Esophagus muscularis mucosa (tissue), 4 donors: ENCODE results near the gene ZBTB4. TPM values are rescaled to one million over a fixed set of nuclear protein-coding genes. Genes with fewer than 3 reads are reported as not detected.

ENCODE experiments used
- DNase-seq: peaks from one replicate; pipeline ENCODE4 v3.0.0-alpha.2; 2017; ENCODE audit errors: extremely low spot score
- H3K27ac ChIP-seq, 4 donors: fragments of 200-600 bp; sonication (generic); replicated peaks in 1 of 4; 1 replicate in 3 of 4; 2 replicates in 1 of 4; pipeline ENCODE4 v1.5.1; 2016 to 2019; ENCODE audit warnings: mild to moderate bottlenecking in 1 of 4
- H3K27me3 ChIP-seq, 4 donors: fragments of 200-600 bp; sonication (generic); one replicate each; pipeline versions ENCODE4 v1.5.1 to v1.6.0; 2016 to 2019
- H3K36me3 ChIP-seq, 4 donors: fragments of 200-600 bp; sonication (generic); one replicate each; pipeline ENCODE4 v1.5.1; 2016 to 2019
- H3K4me1 ChIP-seq, 4 donors: fragments of 200-600 bp; sonication (generic); one replicate each; pipeline ENCODE4 v1.5.1; 2016 to 2019
- H3K4me3 ChIP-seq, 4 donors: fragments of 200-600 bp; sonication (generic); 1 replicate in 2 of 4; 2 replicates in 2 of 4; pipeline ENCODE4 v1.5.1; 2016 to 2019; ENCODE audit warnings: mild to moderate bottlenecking in 4 of 4, moderate library complexity in 1 of 4
- H3K9me3 ChIP-seq, 4 donors: fragments of 200-600 bp; sonication (generic); 1 replicate in 3 of 4; 2 replicates in 1 of 4; pipeline ENCODE4 v1.5.1; 2016 to 2019
- EP300 ChIP-seq: sonication (generic); formaldehyde crosslinking; IDR thresholded peaks from one replicate; pipeline ENCODE4 v1.6.1; 2017; ENCODE audit warnings: antibody characterized with exemption
- POLR2A ChIP-seq: fragments of 450-650 bp; IDR thresholded peaks from one replicate; pipeline ENCODE4 v1.6.1; 2017; ENCODE audit warnings: antibody characterized with exemption, moderate library complexity, mild to moderate bottlenecking, low read depth
- POLR2AphosphoS5 ChIP-seq, 2 donors: sonication (generic); formaldehyde crosslinking; IDR thresholded peaks; one replicate each; pipeline ENCODE4 v1.6.1; 2017; ENCODE audit warnings: antibody characterized with exemption in 2 of 2
- WGBS: methylation state at CpG from one replicate; pipeline ENCODE4 v1.1.5; 2018; 5-methylcytosine and 5-hydroxymethylcytosine counted together
- intact Hi-C: fragments of 100-400 bp; cut with DNase I; formaldehyde crosslinking; loops from one replicate; pipeline ENCODE4 v1.15.1; 2023
- total RNA-seq, 4 donors: library from RNA; depleted of rRNA; stranded (reverse); fragments of >200 nt; gene quantifications; one replicate each; pipeline versions ENCODE4 v1.1.0 to v1.2.1, GENCODE V29; 2016
- TF ChIP-seq, protein P1 (sequence below), 3 experiments: fragments of 200-600 bp in 2 of 3; fragments of 450-650 bp in 1 of 3; sonication (generic) in 2 of 3; IDR thresholded peaks; one replicate each; pipeline ENCODE4 v1.5.1; 2017 to 2019; ENCODE audit warnings: antibody characterized with exemption in 3 of 3, mild to moderate bottlenecking in 2 of 3, moderate library complexity in 1 of 3

The ZBTB4 gene
- total RNA-seq, 4 donors from 2014 or later, result 57.5 to 113 (median 87.7) TPM

GRCh38 chr17:7416323-7416722 is 63.1 kb downstream of the ZBTB4 start:
- DNase-seq, result no peak
- 81% methylated on average over 5 of the region's 6 CpGs for WGBS
- intact Hi-C loops, result no loop called here
- H3K4me3 ChIP-seq, result no peak overlapping the region
- no peaks in the 10 kb centered on the region for H3K4me1 ChIP-seq
- H3K27ac ChIP-seq, result no peak overlapping the region
- no peak for TF ChIP-seq EP300
- TF ChIP-seq POLR2AphosphoS5 (IDR thresholded peaks at IDR 0.05), result no peak
- TF ChIP-seq, protein P1, sequence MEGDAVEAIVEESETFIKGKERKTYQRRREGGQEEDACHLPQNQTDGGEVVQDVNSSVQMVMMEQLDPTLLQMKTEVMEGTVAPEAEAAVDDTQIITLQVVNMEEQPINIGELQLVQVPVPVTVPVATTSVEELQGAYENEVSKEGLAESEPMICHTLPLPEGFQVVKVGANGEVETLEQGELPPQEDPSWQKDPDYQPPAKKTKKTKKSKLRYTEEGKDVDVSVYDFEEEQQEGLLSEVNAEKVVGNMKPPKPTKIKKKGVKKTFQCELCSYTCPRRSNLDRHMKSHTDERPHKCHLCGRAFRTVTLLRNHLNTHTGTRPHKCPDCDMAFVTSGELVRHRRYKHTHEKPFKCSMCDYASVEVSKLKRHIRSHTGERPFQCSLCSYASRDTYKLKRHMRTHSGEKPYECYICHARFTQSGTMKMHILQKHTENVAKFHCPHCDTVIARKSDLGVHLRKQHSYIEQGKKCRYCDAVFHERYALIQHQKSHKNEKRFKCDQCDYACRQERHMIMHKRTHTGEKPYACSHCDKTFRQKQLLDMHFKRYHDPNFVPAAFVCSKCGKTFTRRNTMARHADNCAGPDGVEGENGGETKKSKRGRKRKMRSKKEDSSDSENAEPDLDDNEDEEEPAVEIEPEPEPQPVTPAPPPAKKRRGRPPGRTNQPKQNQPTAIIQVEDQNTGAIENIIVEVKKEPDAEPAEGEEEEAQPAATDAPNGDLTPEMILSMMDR (IDR thresholded peaks at IDR 0.05), result peak in 1 of 3 experiments; percentile 7
- TF ChIP-seq POLR2A, result no peak
- H3K9me3 ChIP-seq, result no peaks in the 10 kb centered on the region
- peaks cover 0 to 40% (median 19%) of the 10 kb centered on the region in 4 donors for H3K36me3 ChIP-seq
- H3K27me3 ChIP-seq, result no peaks in the 10 kb centered on the region

DNA sequence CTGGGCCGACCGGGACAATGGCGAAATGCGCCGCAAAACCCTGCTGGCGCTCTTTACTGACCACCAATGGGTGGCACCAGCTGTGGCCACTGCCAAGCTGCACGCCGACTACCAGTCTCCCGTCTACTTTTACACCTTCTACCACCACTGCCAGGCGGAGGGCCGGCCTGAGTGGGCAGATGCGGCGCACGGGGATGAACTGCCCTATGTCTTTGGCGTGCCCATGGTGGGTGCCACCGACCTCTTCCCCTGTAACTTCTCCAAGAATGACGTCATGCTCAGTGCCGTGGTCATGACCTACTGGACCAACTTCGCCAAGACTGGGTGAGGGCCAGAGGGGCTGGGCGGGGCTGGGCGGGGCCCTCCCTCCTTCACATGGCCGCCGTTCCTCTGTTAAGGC is 63.6 kb downstream of the ZBTB4 start:
- DNase-seq, result no peak
- Histone ChIP-seq H3K36me3 (peaks cover 0 to 46% (median 21%) of the 10 kb centered on the region in 4 donors), H3K27ac (no peak overlapping the region), H3K4me3 (no peak overlapping the region), H3K27me3 (no peaks in the 10 kb centered on the region), H3K9me3 (no peaks in the 10 kb centered on the region), H3K4me1 (no peaks in the 10 kb centered on the region)
- 97% methylated on average over 17 of the region's 23 CpGs for WGBS
- intact Hi-C loops, result no loop called here
- TF ChIP-seq, protein P1 (IDR thresholded peaks at IDR 0.05), result no peak
- no peak for TF ChIP-seq POLR2AphosphoS5 (IDR thresholded peaks at IDR 0.05)

DNA sequence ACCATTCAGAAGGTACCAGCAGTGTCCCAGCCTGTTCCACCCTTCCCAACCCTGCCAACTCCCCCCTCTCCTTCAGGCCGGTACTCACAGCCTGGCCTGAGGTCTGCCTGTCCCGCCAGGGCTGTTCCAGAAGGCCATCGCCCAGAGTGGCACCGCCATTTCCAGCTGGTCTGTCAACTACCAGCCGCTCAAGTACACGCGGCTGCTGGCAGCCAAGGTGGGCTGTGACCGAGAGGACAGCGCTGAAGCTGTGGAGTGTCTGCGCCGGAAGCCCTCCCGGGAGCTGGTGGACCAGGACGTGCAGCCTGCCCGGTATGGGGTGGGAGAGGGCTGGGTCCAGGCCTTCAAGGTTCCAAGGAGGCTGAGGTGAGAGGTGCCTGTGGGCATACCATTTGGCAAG is 64.6 kb downstream of the ZBTB4 start:
- no peak for TF ChIP-seq EP300
- no peak for TF ChIP-seq POLR2A
- TF ChIP-seq, protein P1 (IDR thresholded peaks at IDR 0.05), result no peak
- no peak for TF ChIP-seq POLR2AphosphoS5 (IDR thresholded peaks at IDR 0.05)
- no peaks in the 10 kb centered on the region for H3K4me1 ChIP-seq
- no peaks in the 10 kb centered on the region for H3K9me3 ChIP-seq
- H3K4me3 ChIP-seq, result no peak overlapping the region
- no peak overlapping the region for H3K27ac ChIP-seq
- H3K36me3 ChIP-seq, result peaks cover 0 to 55% (median 26%) of the 10 kb centered on the region in 4 donors
- intact Hi-C loops, result no loop called here
- 83% methylated on average over 12 of the region's 14 CpGs for WGBS
- H3K27me3 ChIP-seq, result no peaks in the 10 kb centered on the region
- no peak for DNase-seq

- WGBS, result 60% methylated on average over 4 of the region's 6 CpGs
- Histone ChIP-seq H3K9me3 (no peaks in the 10 kb centered on the region), H3K36me3 (peaks cover 0 to 69% (median 33%) of the 10 kb centered on the region in 4 donors), H3K4me3 (no peak overlapping the region), H3K27me3 (no peaks in the 10 kb centered on the region), H3K4me1 (no peaks in the 10 kb centered on the region), H3K27ac (no peak overlapping the region)
- TF ChIP-seq EP300 (no peak), POLR2A (no peak), POLR2AphosphoS5 (IDR thresholded peaks at IDR 0.05) (no peak)
- TF ChIP-seq, protein P1 (IDR thresholded peaks at IDR 0.05), result no peak
- intact Hi-C loops, result no loop called here
- no peak for DNase-seq
Measured at GRCh38 chr17:7413346-7413985, 66.0 kb downstream of the ZBTB4 start.

- TF ChIP-seq, protein P1 (IDR thresholded peaks at IDR 0.05), result no peak
- TF ChIP-seq POLR2AphosphoS5 (IDR thresholded peaks at IDR 0.05), result no peak
- no peak for TF ChIP-seq EP300
- no peak for TF ChIP-seq POLR2A
- peaks cover 0 to 58% (median 27%) of the 10 kb centered on the region in 4 donors for H3K36me3 ChIP-seq
- H3K9me3 ChIP-seq, result no peaks in the 10 kb centered on the region
- H3K4me1 ChIP-seq, result peaks cover 0 to 18% (median 6%) of the 10 kb centered on the region in 4 donors
- H3K27ac ChIP-seq, result no peak overlapping the region
- 85% methylated on average over 6 of the region's 8 CpGs for WGBS
- no peaks in the 10 kb centered on the region for H3K27me3 ChIP-seq
- no peak for DNase-seq
- intact Hi-C loops, result no loop called here
- H3K4me3 ChIP-seq, result no peak overlapping the region
Measured at GRCh38 chr17:7411427-7411750, 68.0 kb downstream of the ZBTB4 start.
